Panc1 (cell line): ENCODE data around the gene HCN1.

Experiments used
- CTCF ChIP-seq: fragments of 450-650 bp; IDR thresholded peaks from 2 replicates; pipeline ENCODE4 v1.5.1; 2017; ENCODE audit warnings: mild to moderate bottlenecking
- POLR2AphosphoS5 ChIP-seq: IDR thresholded peaks from 2 replicates; pipeline ENCODE4 v1.6.1; 2012; ENCODE audit warnings: mild to moderate bottlenecking, low read depth, low read length, moderate library complexity
- REST ChIP-seq, 2 experiments: IDR thresholded peaks; 2 replicates each; pipeline ENCODE4 v1.6.1; 2011 to 2012; ENCODE audit warnings: low read depth in 2 of 2, control low read depth in 1 of 2, low read length in 1 of 2, mild to moderate bottlenecking in 1 of 2, moderate library complexity in 1 of 2; ENCODE audit not compliant: insufficient read depth in 1 of 2
- TCF7L2 ChIP-seq: IDR thresholded peaks from 2 replicates; pipeline ENCODE4 v1.6.1; 2011; ENCODE audit warnings: mild to moderate bottlenecking, low read depth, low read length, inconsistent platforms

- TF ChIP-seq CTCF (no peak), POLR2AphosphoS5 (no peak), REST (IDR thresholded peaks at IDR 0.05; ENCODE audit: insufficient read depth in 1 of 2, low read depth in 2 of 2, low read length in 1 of 2) (no peak), TCF7L2 (no peak)
Observed at GRCh38 chr5:45225571-45226031, 470.6 kb downstream of the HCN1 start.
